PC-9 (cell line): ENCODE results near the gene ATP11A.

Experiments
- EZH2 ChIP-seq: fragments of 200-600 bp; sonication (generic); IDR thresholded peaks from 2 replicates; pipeline ENCODE4 v1.8.0; 2017; ENCODE audit warnings: antibody characterized with exemption, low read depth
- TF ChIP-seq, protein P1 (sequence below): fragments of 200-600 bp; sonication (generic); conservative IDR thresholded peaks from 2 replicates; pipeline ENCODE4 v1.6.1; 2017; ENCODE audit warnings: mixed run types, antibody characterized with exemption, mild to moderate bottlenecking, moderate library complexity

DNA sequence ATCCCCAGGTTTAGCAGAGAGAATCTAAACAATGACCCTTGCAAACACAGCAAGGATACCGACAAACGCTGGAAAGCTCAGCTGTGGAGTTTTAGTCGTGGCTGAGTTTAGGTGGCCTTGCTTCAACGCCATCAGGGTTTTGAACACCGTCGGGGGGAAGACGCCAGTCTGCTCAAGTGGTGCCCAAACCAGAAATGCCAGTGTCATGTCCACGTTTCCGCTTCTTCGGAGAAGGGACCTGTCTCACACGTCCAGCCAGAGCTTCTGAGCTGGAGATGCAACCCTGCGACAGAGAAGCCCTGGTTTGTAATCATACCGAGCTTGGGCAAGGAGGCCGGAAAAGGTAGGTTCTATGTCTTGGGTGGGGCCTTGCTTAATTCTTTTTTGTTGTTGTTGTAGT is 42.6 kb upstream of the ATP11A start:
- TF ChIP-seq, protein P1, sequence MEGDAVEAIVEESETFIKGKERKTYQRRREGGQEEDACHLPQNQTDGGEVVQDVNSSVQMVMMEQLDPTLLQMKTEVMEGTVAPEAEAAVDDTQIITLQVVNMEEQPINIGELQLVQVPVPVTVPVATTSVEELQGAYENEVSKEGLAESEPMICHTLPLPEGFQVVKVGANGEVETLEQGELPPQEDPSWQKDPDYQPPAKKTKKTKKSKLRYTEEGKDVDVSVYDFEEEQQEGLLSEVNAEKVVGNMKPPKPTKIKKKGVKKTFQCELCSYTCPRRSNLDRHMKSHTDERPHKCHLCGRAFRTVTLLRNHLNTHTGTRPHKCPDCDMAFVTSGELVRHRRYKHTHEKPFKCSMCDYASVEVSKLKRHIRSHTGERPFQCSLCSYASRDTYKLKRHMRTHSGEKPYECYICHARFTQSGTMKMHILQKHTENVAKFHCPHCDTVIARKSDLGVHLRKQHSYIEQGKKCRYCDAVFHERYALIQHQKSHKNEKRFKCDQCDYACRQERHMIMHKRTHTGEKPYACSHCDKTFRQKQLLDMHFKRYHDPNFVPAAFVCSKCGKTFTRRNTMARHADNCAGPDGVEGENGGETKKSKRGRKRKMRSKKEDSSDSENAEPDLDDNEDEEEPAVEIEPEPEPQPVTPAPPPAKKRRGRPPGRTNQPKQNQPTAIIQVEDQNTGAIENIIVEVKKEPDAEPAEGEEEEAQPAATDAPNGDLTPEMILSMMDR: no peak
- no peak for TF ChIP-seq EZH2
